Subcutaneous adipose tissue (tissue), 4 donors: ENCODE measurements around the gene HSD3B1. TPM values are rescaled to one million over a fixed set of nuclear protein-coding genes. Genes with fewer than 3 reads are reported as not detected.

Source experiments
- CTCF ChIP-seq: fragments of 450-650 bp; IDR thresholded peaks from one replicate; pipeline ENCODE4 v1.5.1; 2016; ENCODE audit warnings: low read depth, mild to moderate bottlenecking, control low read depth, antibody characterized with exemption, moderate library complexity
- total RNA-seq, 4 donors: library from RNA; depleted of rRNA; stranded (reverse); fragments of >200 nt; gene quantifications; one replicate each; pipeline ENCODE4 v1.1.0, GENCODE V29; 2016

HSD3B1 gene
- total RNA-seq, 4 donors from 2014 or later = 0.94 TPM; not detected in 3

- no peak for TF ChIP-seq CTCF
Observed at GRCh38 chr1:119490925-119491324, 16.1 kb upstream of the HSD3B1 start.

DNA sequence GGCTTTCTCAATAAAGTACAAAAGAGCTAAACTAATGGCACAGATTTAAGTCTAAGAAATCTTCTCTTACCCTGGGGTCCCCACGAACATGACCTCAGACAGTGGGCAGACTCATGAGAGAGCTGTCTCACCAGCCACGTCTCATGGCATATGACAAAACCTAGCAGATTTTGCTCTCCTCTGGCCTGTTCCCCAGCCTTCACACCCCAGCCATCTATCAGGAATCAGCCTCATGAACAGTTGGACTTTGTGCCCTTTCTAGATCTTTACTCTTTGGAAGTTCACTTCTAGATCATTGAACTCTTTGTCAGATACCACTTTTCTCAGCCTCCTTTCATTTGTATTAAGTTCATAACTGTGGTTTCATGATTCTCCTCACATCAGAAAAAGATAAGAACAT, 14.2 kb upstream of the HSD3B1 start:
- TF ChIP-seq CTCF = no peak

DNA sequence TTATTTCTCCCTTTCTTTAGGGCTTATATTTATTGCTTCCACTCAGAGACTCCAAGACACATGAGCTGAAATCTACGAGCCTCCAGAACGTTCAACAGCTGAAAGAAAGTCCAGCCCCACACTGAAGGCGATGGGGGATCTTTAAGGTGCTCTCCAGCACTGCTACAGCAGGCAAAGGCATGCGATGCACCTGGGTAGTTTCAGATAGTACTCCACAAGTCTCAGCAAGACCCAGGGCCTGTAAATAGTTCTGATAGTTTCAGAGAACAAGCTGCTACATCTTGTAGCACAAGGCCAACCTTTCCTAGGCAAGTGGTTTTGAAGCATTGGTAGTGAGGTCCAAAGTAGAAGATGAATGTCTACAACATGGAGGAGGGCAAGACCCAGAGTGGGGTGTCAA, 2.2 kb upstream of the HSD3B1 start:
- no peak for TF ChIP-seq CTCF

DNA sequence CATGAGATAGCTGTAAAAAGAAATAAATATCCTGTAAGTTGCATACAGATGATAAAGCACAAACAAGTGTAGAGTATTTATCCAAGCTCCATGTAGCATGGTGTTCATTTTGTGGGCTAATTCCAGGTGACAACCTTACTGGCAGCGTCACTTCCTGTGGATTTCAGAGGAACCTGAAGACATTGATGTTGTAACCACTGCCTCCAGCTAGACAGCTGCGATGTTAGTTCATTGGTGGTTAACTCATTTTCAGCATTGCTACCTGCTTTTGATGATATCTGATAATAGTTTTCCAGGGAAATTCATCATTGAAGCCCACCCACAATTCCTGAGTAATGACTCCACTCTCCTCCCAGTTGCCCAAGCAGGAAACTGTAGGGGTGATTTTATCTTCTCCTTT, 3.0 kb downstream of the HSD3B1 start:
- TF ChIP-seq CTCF = no peak

- TF ChIP-seq CTCF = no peak
Observed at GRCh38 chr1:119515221-119515620, 8.2 kb downstream of the HSD3B1 start.

DNA sequence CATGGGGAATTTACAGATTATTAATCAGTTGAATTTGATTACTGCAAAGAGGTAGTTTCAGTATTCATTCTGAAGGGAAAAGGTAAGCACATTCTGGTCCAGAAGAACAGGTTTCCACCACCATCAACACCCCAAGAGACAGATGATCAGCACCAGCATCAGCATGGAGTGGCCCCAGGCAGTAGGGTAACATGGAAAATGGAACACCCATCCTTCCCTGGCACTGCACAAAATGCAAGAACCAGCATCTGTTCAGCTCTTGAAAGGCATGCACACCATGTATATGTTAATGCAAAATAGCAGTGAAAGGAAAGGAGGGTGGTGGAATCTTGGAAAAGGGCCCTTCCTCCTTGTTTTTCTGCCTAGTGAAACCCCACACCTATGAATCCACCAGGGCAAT, 9.2 kb downstream of the HSD3B1 start:
- TF ChIP-seq CTCF = no peak

GRCh38 chr1:119516680-119517079, 9.7 kb downstream of the HSD3B1 start:
- TF ChIP-seq CTCF = no peak
